Stimulated activated CD4-positive, alpha-beta T cell treated with anti-CD3 and anti-CD28 coated beads, Interleukin-12 subunit alpha, Interleukin-12 subunit beta, amount 100 ng/mL, for 4 hours (primary cell): ENCODE measurements around the gene RASEF.

Experiments used
- DNase-seq: peaks from one replicate; pipeline ENCODE4 v3.0.0-alpha.2; 2020

RASEF gene

GRCh38 chr9:83012922-83013838, 49.8 kb downstream of the RASEF start:
- no peak for DNase-seq

- DNase-seq, result no peak
Measured at GRCh38 chr9:83012168-83012921, 50.6 kb downstream of the RASEF start.

- no peak for DNase-seq
Measured at GRCh38 chr9:83011611-83012010, 51.3 kb downstream of the RASEF start.

GRCh38 chr9:83007521-83008300, 55.2 kb downstream of the RASEF start:
- DNase-seq, result no peak

- DNase-seq, result no peak
Measured at GRCh38 chr9:83006378-83006777, 56.6 kb downstream of the RASEF start.

- DNase-seq, result no peak
Measured at GRCh38 chr9:83005963-83006362, 57.0 kb downstream of the RASEF start.

- DNase-seq, result no peak
Measured at GRCh38 chr9:83005361-83005760, 57.6 kb downstream of the RASEF start.

- no peak for DNase-seq
Measured at GRCh38 chr9:83002329-83002728, 60.6 kb downstream of the RASEF start.

- DNase-seq, result no peak
Measured at GRCh38 chr9:83000765-83001164, 62.2 kb downstream of the RASEF start.

- no peak for DNase-seq
Measured at GRCh38 chr9:82998409-82998808, 64.5 kb downstream of the RASEF start.

- no peak for DNase-seq
Measured at GRCh38 chr9:82997476-82998140, 65.3 kb downstream of the RASEF start.

GRCh38 chr9:82996941-82997340, 66.0 kb downstream of the RASEF start:
- no peak for DNase-seq

GRCh38 chr9:82993856-82994605, 68.9 kb downstream of the RASEF start:
- DNase-seq, result no peak

- DNase-seq, result no peak
Measured at GRCh38 chr9:82991671-82992070, 71.3 kb downstream of the RASEF start.

- no peak for DNase-seq
Measured at GRCh38 chr9:82989929-82990328, 73.0 kb downstream of the RASEF start.

- no peak for DNase-seq
Measured at GRCh38 chr9:82988488-82988887, 74.5 kb downstream of the RASEF start.

- no peak for DNase-seq
Measured at GRCh38 chr9:82987370-82988189, 75.4 kb downstream of the RASEF start.

- no peak for DNase-seq
Measured at GRCh38 chr9:82981552-82981951, 81.4 kb downstream of the RASEF start.

- DNase-seq, result no peak
Measured at GRCh38 chr9:82975176-82975575, 87.8 kb downstream of the RASEF start.

- no peak for DNase-seq
Measured at GRCh38 chr9:82972446-82972845, 90.5 kb downstream of the RASEF start.

GRCh38 chr9:82970359-82970758, 92.6 kb downstream of the RASEF start:
- no peak for DNase-seq
